Aorta (tissue), 5 donors: ENCODE data around the gene MOV10L1. TPM values are rescaled to one million over a fixed set of nuclear protein-coding genes. Genes with fewer than 3 reads are reported as not detected.
A peak's percentile ranks its signal among the peaks of the same experiment; 100 is the strongest.

Source experiments
- ATAC-seq: fragments of 200-7000 bp; cut with Tn5 transposase; one replicate; pipeline ENCODE4 v1.9.1; 2022; ENCODE audit warnings: moderate library complexity; ENCODE audit not compliant: low FRiP score
- DNase-seq, 2 donors: peaks; one replicate each; pipeline ENCODE4 v3.0.0-alpha.2; 2020
- H3K27ac ChIP-seq, 2 donors: one replicate each; pipeline ENCODE4 v1.5.1; 2013; ENCODE audit warnings: low read length in 2 of 2, mild to moderate bottlenecking in 2 of 2, moderate library complexity in 2 of 2, control low read depth in 1 of 2, inconsistent platforms in 1 of 2, low read depth in 1 of 2
- H3K27me3 ChIP-seq, 2 donors: one replicate each; pipeline ENCODE4 v1.6.1; 2013; ENCODE audit warnings: control low read depth in 1 of 2, low read length in 1 of 2, mild to moderate bottlenecking in 1 of 2, moderate library complexity in 1 of 2; ENCODE audit not compliant: insufficient read depth in 2 of 2, control insufficient read depth in 1 of 2
- H3K36me3 ChIP-seq, 2 donors: one replicate each; pipeline ENCODE4 v1.6.1; 2013; ENCODE audit warnings: control low read depth in 1 of 2, low read length in 1 of 2, mild to moderate bottlenecking in 1 of 2; ENCODE audit not compliant: insufficient read depth in 2 of 2, control insufficient read depth in 1 of 2
- H3K4me1 ChIP-seq, 2 donors: one replicate each; pipeline ENCODE4 v1.6.1; 2013; ENCODE audit warnings: low read length in 2 of 2, control low read depth in 1 of 2, mild to moderate bottlenecking in 1 of 2, moderate library complexity in 1 of 2; ENCODE audit not compliant: insufficient read depth in 2 of 2, control insufficient read depth in 1 of 2
- H3K4me3 ChIP-seq, 2 donors: one replicate each; pipeline ENCODE4 v1.5.1; 2013; ENCODE audit warnings: low read length in 2 of 2, control low read depth in 1 of 2, mild to moderate bottlenecking in 1 of 2
- H3K9me3 ChIP-seq: one replicate; pipeline ENCODE4 v1.6.1; 2013; ENCODE audit warnings: mild to moderate bottlenecking, low read length; ENCODE audit not compliant: control insufficient read depth
- WGBS, 2 donors: extraction: QIAGEN DNeasy Blood & Tissue Kit; methylation state at CpG; one replicate each; pipeline ENCODE4 v1.1.7; 2013; 5-methylcytosine and 5-hydroxymethylcytosine counted together
- intact Hi-C, 2 donors: fragments of 100-400 bp; cut with DNase I; formaldehyde crosslinking; loops; one replicate each; pipeline versions ENCODE4 v1.14.2 to v1.15.0; 2022
- polyA plus RNA-seq, 2 donors: library from polyadenylated mRNA; stranded (reverse); fragments of 200-250 nt; gene quantifications; one replicate each; pipeline ENCODE4 v1.2.3, GENCODE V29; 2013
- total RNA-seq, 2 donors: library from RNA; stranded (reverse); fragmentation: NEBNext Ultra II Directional; extraction: Animal tissue kit (Norgen Biotek cat#: 25700); gene quantifications; one replicate each; pipeline ENCODE4 v1.2.1, GENCODE V29; 2021
- donor health status: healthy with polysubstance abuse.
- donor health status: Bipolar disorder and iron deficiency.
- donor health status: DM: no; HTN: no; CAD: no.
- donor health status: DM: no; HTN: no; CAD: no.
- donor health status: DM: yes; HTN: yes; CAD: no.

MOV10L1 gene
- total and polyA plus RNA-seq, 4 donors = 0.10 to 4.2 (median 2.4) TPM

GRCh38 chr22:50196256-50196655 is 106.5 kb downstream of the MOV10L1 start:
- Histone ChIP-seq H3K4me1 (no peaks in the 10 kb centered on the region), H3K36me3 (peaks cover 0 to 2% of the 10 kb centered on the region in 2 donors), H3K27me3 (no peaks in the 10 kb centered on the region), H3K9me3 (no peaks in the 10 kb centered on the region), H3K27ac (no peak overlapping the region), H3K4me3 (no peak overlapping the region)
- WGBS, 2 donors = 86 to 87% methylated on average over 18 of the region's 18 CpGs
- ATAC-seq (no peak), DNase-seq (no peak)
- intact Hi-C loops = no loop called here

GRCh38 chr22:50197000-50197800 is 107.4 kb downstream of the MOV10L1 start:
- 85 to 89% methylated on average over 23 of the region's 23 CpGs for WGBS, 2 donors

GRCh38 chr22:50197856-50198623 is 108.2 kb downstream of the MOV10L1 start:
- no peaks in the 10 kb centered on the region for H3K4me1 ChIP-seq
- no peak overlapping the region for H3K27ac ChIP-seq
- intact Hi-C loops = no loop called here
- 94 to 95% methylated on average over 58 to 61 of the region's 61 CpGs for whole genome bisulfite sequencing, 2 donors
- H3K9me3 ChIP-seq = no peaks in the 10 kb centered on the region
- H3K27me3 ChIP-seq = no peaks in the 10 kb centered on the region
- DNase-seq (no peak), ATAC-seq (no peak)
- H3K4me3 ChIP-seq = no peak overlapping the region
- H3K36me3 ChIP-seq = peaks cover 0 to 2% of the 10 kb centered on the region in 2 donors

More at GRCh38 chr22:50197000-50197800, 107.4 kb downstream of the MOV10L1 start:
- Histone ChIP-seq H3K9me3 (no peaks in the 10 kb centered on the region), H3K27me3 (no peaks in the 10 kb centered on the region), H3K4me1 (no peaks in the 10 kb centered on the region), H3K4me3 (no peak overlapping the region), H3K36me3 (peaks cover 0 to 2% of the 10 kb centered on the region in 2 donors), H3K27ac (no peak overlapping the region)
- DNase-seq (no peak), ATAC-seq (no peak)
- intact Hi-C loops = no loop called here

- no peak for ATAC-seq
- WGBS, 2 donors = 89 to 90% methylated on average over 16 of the region's 16 CpGs
- no peak for DNase-seq
Measured at GRCh38 chr22:50198624-50199017, 108.8 kb downstream of the MOV10L1 start.

GRCh38 chr22:50199251-50199721 is 109.5 kb downstream of the MOV10L1 start:
- ATAC-seq (no peak), DNase-seq (no peak)
- Histone ChIP-seq H3K4me3 (no peak overlapping the region), H3K27ac (no peak overlapping the region), H3K4me1 (no peaks in the 10 kb centered on the region), H3K36me3 (peaks cover 0 to 2% of the 10 kb centered on the region in 2 donors), H3K27me3 (no peaks in the 10 kb centered on the region), H3K9me3 (no peaks in the 10 kb centered on the region)
- intact Hi-C loops = no loop called here
- 80 to 81% methylated on average over 18 of the region's 18 CpGs for WGBS, 2 donors

More at GRCh38 chr22:50198624-50199017, 108.8 kb downstream of the MOV10L1 start:
- H3K27ac ChIP-seq = no peak overlapping the region
- H3K27me3 ChIP-seq = no peaks in the 10 kb centered on the region
- H3K36me3 ChIP-seq = peaks cover 0 to 2% of the 10 kb centered on the region in 2 donors
- no peaks in the 10 kb centered on the region for H3K4me1 ChIP-seq
- H3K9me3 ChIP-seq = no peaks in the 10 kb centered on the region
- no peak overlapping the region for H3K4me3 ChIP-seq
- intact Hi-C loops = no loop called here

GRCh38 chr22:50199829-50200460 is 110.1 kb downstream of the MOV10L1 start:
- WGBS, 2 donors = 5 to 8% methylated on average over 33 to 34 of the region's 34 CpGs
- intact Hi-C loops = loop anchor here in 1 of 2 donors (10.0 kb wide), 2 partner anchors 235 to 275 kb away; partner anchors contain the start of gene PIM3
- Histone ChIP-seq H3K4me3 (peak overlapping the region; percentile 68 to 72), H3K9me3 (no peaks in the 10 kb centered on the region), H3K36me3 (peaks cover 0 to 2% of the 10 kb centered on the region in 2 donors), H3K4me1 (no peaks in the 10 kb centered on the region), H3K27ac (no peak overlapping the region), H3K27me3 (no peaks in the 10 kb centered on the region)
- DNase-seq (no peak), ATAC-seq (peak; percentile 20)

- 0 to 1% methylated on average over 60 to 105 of the region's 105 CpGs for WGBS, 2 donors
- intact Hi-C loops = loop anchor here in 1 of 2 donors (10.0 kb wide), 2 partner anchors 236 to 276 kb away; partner anchors contain the start of gene PIM3
- H3K36me3 ChIP-seq = peaks cover 0 to 2% of the 10 kb centered on the region in 2 donors
- DNase-seq (peak; percentile 95 to 98), ATAC-seq (peak; percentile 94)
- H3K4me1 ChIP-seq = no peaks in the 10 kb centered on the region
- H3K4me3 ChIP-seq = peak within 1 kb of the TSS; percentile 72 to 92
- no peaks in the 10 kb centered on the region for H3K27me3 ChIP-seq
- peak within 1 kb of the TSS in 1 of 2 donors; percentile 35 for H3K27ac ChIP-seq
- no peaks in the 10 kb centered on the region for H3K9me3 ChIP-seq
Measured at GRCh38 chr22:50200461-50201190, 110.8 kb downstream of the MOV10L1 start, which contains the start of gene SELENOO. SELENOO (plus strand) TSS chr22:50201011; CDS start chr22:50201037, 26 bp downstream.
